OCI-LY1 (cell line): ENCODE data around the gene PTPRD.
A peak's percentile ranks its signal among the peaks of the same experiment; 100 is the strongest.

Source experiments
- H2AFZ ChIP-seq: fragments of 200-600 bp; sonication (generic), shearing (Covaris generic); 2 replicates; pipeline ENCODE4 v1.6.0; 2014; ENCODE audit warnings: antibody characterized with exemption, mild to moderate bottlenecking, low read length
- H3F3A ChIP-seq: fragments of 200-600 bp; sonication (generic), shearing (Covaris generic); 2 replicates; pipeline ENCODE4 v1.6.0; 2014; ENCODE audit warnings: mild to moderate bottlenecking, antibody characterized with exemption, low read length, moderate library complexity; ENCODE audit not compliant: insufficient read depth
- H3K27ac ChIP-seq: fragments of 200-600 bp; sonication (generic); 2 replicates; pipeline ENCODE4 v1.5.1; 2014; ENCODE audit warnings: low read length, mixed run types, mild to moderate bottlenecking, low read depth; ENCODE audit not compliant: poor library complexity, severe bottlenecking
- H3K27me3 ChIP-seq: fragments of 200-600 bp; sonication (generic); 2 replicates; pipeline ENCODE4 v1.6.0; 2014; ENCODE audit warnings: antibody characterized with exemption, mild to moderate bottlenecking, low read length, moderate library complexity; ENCODE audit not compliant: insufficient read depth
- H3K36me3 ChIP-seq: fragments of 200-600 bp; sonication (generic); 2 replicates; pipeline ENCODE4 v1.6.1; 2014; ENCODE audit warnings: mild to moderate bottlenecking, antibody characterized with exemption, low read length, moderate library complexity, mixed read lengths; ENCODE audit not compliant: insufficient read depth
- H3K4me1 ChIP-seq: fragments of 200-600 bp; sonication (generic); 2 replicates; pipeline ENCODE4 v1.5.1; 2014; ENCODE audit warnings: mild to moderate bottlenecking, low read length, moderate library complexity; ENCODE audit not compliant: insufficient read depth, severe bottlenecking
- H3K4me2 ChIP-seq: fragments of 200-600 bp; sonication (generic), shearing (Covaris generic); 2 replicates; pipeline ENCODE4 v1.6.1; 2014; ENCODE audit warnings: low read length
- H3K4me3 ChIP-seq: fragments of 200-600 bp; sonication (generic); 2 replicates; pipeline ENCODE4 v1.5.1; 2014; ENCODE audit warnings: low read length, low read depth, mild to moderate bottlenecking, mixed read lengths; ENCODE audit not compliant: poor library complexity, severe bottlenecking
- H3K79me2 ChIP-seq: fragments of 200-600 bp; shearing (Covaris generic); 2 replicates; pipeline ENCODE4 v1.6.1; 2016; ENCODE audit warnings: mixed run types, low read length, mixed read lengths; ENCODE audit not compliant: insufficient read depth
- H3K9ac ChIP-seq: fragments of 200-600 bp; sonication (generic), shearing (Covaris generic); 2 replicates; pipeline ENCODE4 v1.6.1; 2014; ENCODE audit warnings: mild to moderate bottlenecking, low read length, mixed read lengths
- H3K9me2 ChIP-seq: fragments of 200-600 bp; sonication (generic), shearing (Covaris generic); 2 replicates; pipeline ENCODE4 v1.6.1; 2014; ENCODE audit warnings: low read depth, mild to moderate bottlenecking, low read length, mixed read lengths
- H3K9me3 ChIP-seq: fragments of 200-600 bp; shearing (Covaris generic); 2 replicates; pipeline ENCODE4 v1.6.1; 2014; ENCODE audit warnings: low read length, mixed read lengths
- H4K20me1 ChIP-seq: fragments of 200-600 bp; sonication (generic), shearing (Covaris generic); 2 replicates; pipeline ENCODE4 v1.6.0; 2016; ENCODE audit warnings: mild to moderate bottlenecking, low read length; ENCODE audit not compliant: insufficient read depth
- EZH2 ChIP-seq: fragments of 200-600 bp; sonication (generic), shearing (Covaris generic); IDR thresholded peaks from 2 replicates; pipeline ENCODE4 v1.8.0; 2017; ENCODE audit warnings: borderline replicate concordance, mixed run types, mild to moderate bottlenecking, antibody characterized with exemption, low read length, moderate library complexity, mixed read lengths
- TF ChIP-seq, protein P1 (sequence below): fragments of 200-600 bp; sonication (generic), shearing (Covaris generic); IDR thresholded peaks from 2 replicates; pipeline ENCODE4 v1.5.1; 2017; ENCODE audit warnings: mild to moderate bottlenecking, antibody characterized with exemption, low read length, moderate library complexity, mixed read lengths

PTPRD gene

DNA sequence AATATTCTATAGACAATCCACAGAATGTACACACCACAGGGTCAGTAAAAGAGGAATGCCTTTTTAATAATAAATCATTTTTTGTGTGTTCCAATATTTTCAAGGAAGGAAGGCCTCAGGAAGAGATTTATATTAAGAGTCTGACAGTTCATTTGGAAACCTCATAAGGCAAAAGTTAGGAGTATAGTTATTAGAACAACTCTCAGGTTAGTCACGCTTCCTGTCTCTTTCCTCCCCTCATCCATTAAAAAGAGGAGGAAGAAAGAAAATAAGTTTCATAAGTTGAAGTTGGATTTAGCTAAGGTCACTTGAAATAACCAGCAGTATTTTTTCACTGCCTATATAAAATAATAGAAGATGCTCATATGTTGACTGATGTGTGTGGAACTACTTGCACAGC lies 863.2 kb downstream of the PTPRD start:
- H2AFZ ChIP-seq, result no peak overlapping the region
- H3K4me3 ChIP-seq, result no peak overlapping the region
- no peaks in the 10 kb centered on the region for H3K9me3 ChIP-seq
- no peaks in the 10 kb centered on the region for H3K36me3 ChIP-seq
- no peaks in the 10 kb centered on the region for H3K79me2 ChIP-seq
- H3K9me2 ChIP-seq, result no peaks in the 10 kb centered on the region
- no peaks in the 10 kb centered on the region for H4K20me1 ChIP-seq
- H3K4me2 ChIP-seq, result no peak overlapping the region
- H3K27ac ChIP-seq, result no peak overlapping the region
- no peaks in the 10 kb centered on the region for H3F3A ChIP-seq
- no peaks in the 10 kb centered on the region for H3K27me3 ChIP-seq
- H3K9ac ChIP-seq, result no peak overlapping the region
- H3K4me1 ChIP-seq, result peaks cover 69% of the 10 kb centered on the region
- TF ChIP-seq, protein P1, sequence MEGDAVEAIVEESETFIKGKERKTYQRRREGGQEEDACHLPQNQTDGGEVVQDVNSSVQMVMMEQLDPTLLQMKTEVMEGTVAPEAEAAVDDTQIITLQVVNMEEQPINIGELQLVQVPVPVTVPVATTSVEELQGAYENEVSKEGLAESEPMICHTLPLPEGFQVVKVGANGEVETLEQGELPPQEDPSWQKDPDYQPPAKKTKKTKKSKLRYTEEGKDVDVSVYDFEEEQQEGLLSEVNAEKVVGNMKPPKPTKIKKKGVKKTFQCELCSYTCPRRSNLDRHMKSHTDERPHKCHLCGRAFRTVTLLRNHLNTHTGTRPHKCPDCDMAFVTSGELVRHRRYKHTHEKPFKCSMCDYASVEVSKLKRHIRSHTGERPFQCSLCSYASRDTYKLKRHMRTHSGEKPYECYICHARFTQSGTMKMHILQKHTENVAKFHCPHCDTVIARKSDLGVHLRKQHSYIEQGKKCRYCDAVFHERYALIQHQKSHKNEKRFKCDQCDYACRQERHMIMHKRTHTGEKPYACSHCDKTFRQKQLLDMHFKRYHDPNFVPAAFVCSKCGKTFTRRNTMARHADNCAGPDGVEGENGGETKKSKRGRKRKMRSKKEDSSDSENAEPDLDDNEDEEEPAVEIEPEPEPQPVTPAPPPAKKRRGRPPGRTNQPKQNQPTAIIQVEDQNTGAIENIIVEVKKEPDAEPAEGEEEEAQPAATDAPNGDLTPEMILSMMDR, result no peak
- TF ChIP-seq EZH2, result no peak

DNA sequence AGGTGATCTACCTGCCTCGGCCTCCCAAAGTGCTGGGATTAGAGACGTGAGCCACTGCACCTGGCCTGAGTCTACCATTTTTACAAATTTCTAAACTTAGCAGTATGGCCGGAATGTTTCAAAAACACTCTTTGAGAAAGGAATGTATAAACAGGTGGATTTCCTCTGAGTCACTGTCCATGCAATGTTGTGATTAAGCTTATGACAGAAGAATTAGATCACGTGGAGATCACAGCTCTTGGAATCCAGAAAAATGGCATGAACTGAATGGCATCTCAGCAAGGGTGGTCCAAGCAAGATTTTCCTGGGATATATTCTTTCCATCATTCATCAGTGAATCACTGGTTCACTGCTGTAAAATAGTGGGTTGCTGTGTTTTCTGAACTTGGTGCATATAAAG lies 865.0 kb downstream of the PTPRD start:
- Histone ChIP-seq H3K4me2 (no peak overlapping the region; the same call in 1 of the 2 replicates), H3K36me3 (no peaks in the 10 kb centered on the region), H3K27me3 (no peaks in the 10 kb centered on the region), H2AFZ (no peak overlapping the region), H3K4me3 (no peak overlapping the region), H3K27ac (peak overlapping the region; percentile 65), H3K79me2 (no peaks in the 10 kb centered on the region), H3F3A (no peaks in the 10 kb centered on the region), H3K4me1 (peaks cover 51% of the 10 kb centered on the region), H3K9me3 (no peaks in the 10 kb centered on the region), H3K9ac (no peak overlapping the region), H4K20me1 (no peaks in the 10 kb centered on the region), H3K9me2 (no peaks in the 10 kb centered on the region)
- no peak for TF ChIP-seq EZH2
- TF ChIP-seq, protein P1, result no peak

DNA sequence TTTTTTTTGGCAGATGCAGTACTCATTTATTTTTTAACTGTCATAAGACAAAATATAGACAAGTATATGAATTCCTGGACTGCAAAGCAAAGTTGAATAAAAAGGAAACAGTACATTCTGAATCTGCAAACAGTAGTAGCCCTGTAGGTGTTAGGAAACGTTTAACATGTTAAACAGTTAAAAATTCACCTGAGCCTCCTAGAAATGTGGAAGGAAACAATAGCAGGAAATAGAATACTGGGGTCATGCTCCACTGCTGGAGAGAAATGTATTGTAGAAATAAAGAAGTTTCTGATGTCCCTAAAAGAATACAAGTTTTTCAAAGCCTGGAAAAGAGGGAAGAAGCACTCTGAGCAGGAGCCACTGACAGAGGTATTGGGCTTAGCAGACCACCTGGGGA lies 866.0 kb downstream of the PTPRD start:
- no peaks in the 10 kb centered on the region for H3K36me3 ChIP-seq
- no peak for TF ChIP-seq EZH2
- TF ChIP-seq, protein P1, result no peak

More for the DNA sequence above, 866.0 kb downstream of the PTPRD start:
- H3K27ac ChIP-seq, result peak overlapping the region; percentile 65
- H3K27me3 ChIP-seq, result no peaks in the 10 kb centered on the region
- H2AFZ ChIP-seq, result no peak overlapping the region
- no peak overlapping the region; the same call in 1 of the 2 replicates for H3K9ac ChIP-seq
- H3K79me2 ChIP-seq, result no peaks in the 10 kb centered on the region
- no peaks in the 10 kb centered on the region for H3K9me3 ChIP-seq
- no peaks in the 10 kb centered on the region for H3K9me2 ChIP-seq
- peak overlapping the region; percentile 50 for H3K4me2 ChIP-seq
- no peaks in the 10 kb centered on the region for H3F3A ChIP-seq
- H3K4me3 ChIP-seq, result no peak overlapping the region
- H4K20me1 ChIP-seq, result no peaks in the 10 kb centered on the region
- H3K4me1 ChIP-seq, result peaks cover 42% of the 10 kb centered on the region
